GM21390 (cell line): ENCODE measurements around the gene IL17C.

ENCODE experiments used
- ATAC-seq: cut with Tn5 transposase; IDR thresholded peaks from one replicate; pipeline ENCODE4 v1.9.1; 2021; ENCODE audit not compliant: unreplicated experiment

The IL17C gene

DNA sequence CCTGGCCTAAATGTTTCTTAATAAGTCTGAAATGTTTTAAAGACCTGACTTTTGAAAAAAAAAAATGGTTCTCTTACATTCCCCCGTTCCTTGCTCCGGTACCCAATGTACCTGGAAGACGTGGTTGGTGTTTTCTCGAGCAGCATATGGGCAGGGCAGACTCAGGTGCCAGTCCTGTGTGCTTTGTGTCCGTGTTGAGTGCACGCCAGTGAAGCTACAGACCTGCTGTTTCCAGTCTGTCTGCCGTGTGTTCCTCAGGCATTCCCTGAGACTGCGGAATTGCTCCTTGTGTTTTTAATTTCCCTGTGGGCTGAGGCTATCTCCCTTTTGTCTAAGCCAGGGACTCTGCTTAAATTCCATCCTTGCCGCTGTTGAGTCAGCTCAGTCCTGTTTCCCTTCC is 11.7 kb upstream of the IL17C start:
- no peak for ATAC-seq

GRCh38 chr16:88627531-88628411 is 10.6 kb upstream of the IL17C start:
- no peak for ATAC-seq

- no peak for ATAC-seq
Measured at GRCh38 chr16:88628512-88628974, 9.8 kb upstream of the IL17C start.

DNA sequence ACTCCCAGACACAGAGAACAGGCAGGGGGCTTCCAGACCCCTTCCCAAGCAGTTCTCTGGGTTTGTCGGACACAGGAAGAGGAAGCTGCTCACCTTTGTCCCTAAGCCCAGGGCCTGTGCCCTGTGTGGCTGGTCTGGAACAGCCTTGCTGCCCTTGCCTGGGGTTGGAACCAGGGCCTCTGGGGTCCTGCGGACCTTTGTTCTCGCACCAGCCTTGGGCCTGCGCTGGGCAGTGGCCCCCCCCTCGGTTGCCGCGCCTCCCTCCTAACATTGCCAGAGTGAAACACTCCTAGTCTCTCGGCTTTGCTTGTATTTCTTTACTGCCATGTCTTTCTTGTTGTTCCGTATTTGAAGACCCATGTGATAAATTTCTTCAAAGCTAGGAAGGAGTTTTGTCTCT is 8.5 kb upstream of the IL17C start:
- no peak for ATAC-seq

- no peak for ATAC-seq
Measured at GRCh38 chr16:88630433-88630832, 7.9 kb upstream of the IL17C start.

DNA sequence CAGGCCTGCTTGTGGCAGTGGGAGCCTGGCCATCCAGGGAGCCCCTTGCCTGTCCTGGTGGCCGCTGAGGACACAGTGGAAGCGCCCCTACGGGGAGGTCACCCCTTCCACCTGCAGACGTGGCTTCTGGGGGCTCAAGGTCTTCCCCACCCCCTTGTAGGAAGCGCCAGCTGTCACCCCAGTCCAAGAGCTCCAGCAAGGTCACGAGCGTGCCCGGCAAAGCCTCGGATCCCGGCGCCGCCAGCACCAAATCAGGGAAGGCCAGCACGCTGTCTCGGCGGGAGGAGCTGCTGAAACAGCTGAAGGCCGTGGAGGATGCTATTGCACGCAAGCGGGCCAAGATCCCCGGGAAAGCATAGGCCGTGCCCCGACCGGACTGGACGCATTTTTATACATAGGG is 7.4 kb upstream of the IL17C start:
- ATAC-seq: no peak

DNA sequence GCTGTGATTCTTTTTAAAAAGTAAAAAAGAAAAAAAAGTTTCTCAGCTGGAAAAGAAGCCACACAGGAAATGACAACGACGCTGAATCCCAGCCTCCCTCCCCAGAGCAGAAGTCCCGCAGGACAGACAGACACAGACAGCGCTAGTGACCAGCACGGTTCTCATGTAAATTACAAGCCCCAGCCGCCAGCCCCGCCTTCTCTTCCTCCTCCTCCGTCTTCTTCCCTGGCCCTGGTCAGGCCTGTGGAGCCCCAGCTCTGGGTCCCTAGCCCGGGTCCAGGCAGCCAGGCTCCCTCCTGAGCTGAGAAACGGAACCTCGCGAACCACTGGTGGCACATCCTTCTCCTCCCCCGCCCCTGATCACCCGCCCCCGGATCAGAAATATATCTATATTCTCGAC is 7.0 kb upstream of the IL17C start:
- no peak for ATAC-seq

DNA sequence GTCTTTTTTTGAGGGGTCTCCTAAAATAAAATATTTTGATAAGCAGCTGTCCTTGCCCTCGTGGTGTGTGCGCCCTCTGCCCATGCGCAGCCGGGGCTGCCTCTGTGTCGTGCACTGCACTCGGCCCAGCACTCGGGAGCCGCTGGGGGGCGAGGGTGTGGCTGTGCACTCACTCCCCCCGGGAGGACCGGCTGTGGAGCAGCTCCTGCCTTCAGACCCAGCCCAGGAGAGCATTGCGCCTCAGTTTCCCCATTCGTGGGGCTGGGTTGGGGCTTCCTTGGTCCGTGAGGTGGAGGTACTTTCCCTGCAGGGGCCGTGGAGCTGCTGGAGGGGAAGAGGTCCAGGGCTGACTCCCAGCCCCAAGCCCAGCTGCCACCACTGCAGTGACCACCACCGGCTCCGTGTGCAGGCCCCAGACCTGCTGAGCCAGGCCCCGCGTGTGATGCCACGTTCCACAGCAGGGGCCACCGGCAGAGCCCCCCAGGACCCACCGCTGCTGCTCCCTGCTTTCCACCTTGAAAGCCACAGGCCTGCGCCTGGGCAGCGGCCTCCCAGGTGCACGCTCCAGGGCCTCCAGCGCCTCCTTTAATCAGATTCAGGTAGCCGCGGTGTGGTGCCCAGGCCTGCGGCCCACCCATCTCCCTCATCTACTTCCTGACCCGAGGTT is 6.3 kb upstream of the IL17C start:
- no peak for ATAC-seq

- ATAC-seq: no peak
Measured at GRCh38 chr16:88632587-88632930, 5.8 kb upstream of the IL17C start.

DNA sequence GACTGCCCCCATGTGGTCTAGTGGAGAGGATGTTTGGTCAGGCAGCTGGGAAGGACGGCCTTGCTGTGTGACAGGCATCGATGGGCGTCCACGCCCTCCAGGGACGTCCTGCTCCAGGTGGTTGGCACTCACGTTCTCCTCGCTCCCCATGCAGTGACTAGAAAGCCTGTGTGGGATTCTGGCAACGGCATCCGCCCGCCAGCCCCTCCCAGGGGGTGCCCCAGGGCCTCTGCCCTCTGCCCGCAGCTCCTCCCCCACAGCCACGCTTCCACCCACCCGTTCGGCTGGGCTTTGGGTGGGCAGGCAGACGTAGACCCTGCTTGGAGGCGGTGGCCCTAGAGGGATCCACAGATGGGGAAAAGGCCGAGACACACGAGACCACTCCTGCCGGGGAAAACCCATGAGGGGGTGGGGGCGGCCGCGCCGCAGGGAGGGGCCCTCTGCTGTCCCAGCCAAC is 4.7 kb upstream of the IL17C start:
- ATAC-seq: peak; percentile 34

GRCh38 chr16:88634141-88634993 is 4.0 kb upstream of the IL17C start:
- ATAC-seq: peak; percentile 43

GRCh38 chr16:88634994-88635670 is 3.2 kb upstream of the IL17C start:
- no peak for ATAC-seq

GRCh38 chr16:88635671-88636319 is 2.6 kb upstream of the IL17C start:
- no peak for ATAC-seq

DNA sequence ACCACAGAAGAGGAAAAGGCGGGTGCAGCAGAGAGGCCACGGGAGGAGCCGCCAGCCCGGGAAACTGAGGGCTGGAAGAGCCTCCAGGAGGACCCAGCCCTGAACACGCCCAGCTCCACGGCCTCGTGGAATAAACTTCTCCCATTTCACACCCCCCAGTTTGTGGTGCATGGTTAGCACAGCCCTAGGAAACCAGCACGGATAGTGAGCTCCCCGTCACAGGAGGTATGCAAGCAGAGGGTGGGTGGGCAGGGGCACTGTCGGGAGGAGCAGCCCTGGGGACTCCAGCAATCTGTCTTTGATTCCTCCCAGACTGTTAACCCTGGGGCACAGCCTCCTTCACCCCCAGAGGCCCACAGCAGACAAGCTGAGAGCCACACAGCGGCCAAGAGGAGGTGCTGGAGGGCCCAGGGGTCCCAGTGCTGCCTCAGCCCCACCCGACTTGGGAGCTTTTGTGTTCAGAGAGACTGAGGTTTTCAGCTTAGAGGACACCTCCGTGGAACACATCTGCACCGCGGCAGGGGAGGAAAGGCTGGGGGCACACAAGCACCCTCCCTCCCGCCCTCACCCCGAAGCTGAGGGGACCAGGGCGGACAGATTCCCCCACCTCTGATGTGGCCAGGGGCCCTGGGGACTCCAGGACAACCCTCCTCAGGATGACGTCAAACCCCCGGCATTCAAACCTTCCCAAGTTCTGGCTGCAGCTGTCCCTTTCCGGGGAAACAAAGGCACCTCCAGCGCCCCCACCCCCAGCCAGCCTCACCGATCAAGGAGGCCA is 1.7 kb upstream of the IL17C start:
- ATAC-seq: no peak

GRCh38 chr16:88639231-88640038 is 1.1 kb downstream of the IL17C start:
- no peak for ATAC-seq

GRCh38 chr16:88640039-88640495 is 1.7 kb downstream of the IL17C start:
- ATAC-seq: no peak

DNA sequence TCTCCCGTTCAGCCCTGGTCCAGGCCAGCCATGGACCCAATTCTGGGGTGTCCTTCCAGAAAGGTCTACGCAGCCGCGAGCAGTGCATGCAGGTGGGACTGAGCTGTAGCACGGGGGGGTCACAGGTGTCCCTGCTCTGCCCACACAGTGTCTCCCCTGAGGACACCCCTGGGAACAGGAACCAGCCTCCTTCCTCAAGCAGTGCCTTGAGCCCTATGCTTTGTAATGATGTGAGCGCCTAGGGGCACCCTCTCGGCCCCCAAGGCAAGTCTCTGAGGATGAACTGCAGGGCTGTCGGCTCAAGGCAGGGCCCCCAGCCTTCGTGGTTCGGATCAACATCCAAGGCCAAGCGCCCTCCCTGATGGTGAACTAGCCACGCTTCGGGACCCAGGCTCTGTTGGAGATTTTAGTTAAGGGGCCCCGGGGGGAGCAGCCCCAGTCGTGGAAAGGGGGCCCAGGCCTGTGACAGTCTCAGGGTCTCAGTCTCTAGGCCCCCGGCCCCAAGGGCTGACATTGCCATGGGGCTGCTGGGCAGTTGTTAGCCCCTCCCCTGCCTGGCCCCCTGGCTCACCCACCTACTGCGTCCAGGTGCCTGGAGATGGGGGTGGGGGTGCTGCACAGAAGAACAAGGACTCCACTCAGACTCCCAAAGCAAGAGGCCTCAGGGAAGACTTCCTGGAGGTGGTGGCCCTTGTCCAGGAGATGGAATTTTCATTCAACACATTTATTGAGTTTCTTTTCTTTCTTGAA is 2.3 kb downstream of the IL17C start:
- ATAC-seq: no peak
